ENCODE results near the gene TAP1.
"Not testable (repeated sequence)": the region's sequence is repeated elsewhere in the genome, so short reads cannot be mapped to it uniquely, and the experiment has no call there.

Gene TAP1, protein sequence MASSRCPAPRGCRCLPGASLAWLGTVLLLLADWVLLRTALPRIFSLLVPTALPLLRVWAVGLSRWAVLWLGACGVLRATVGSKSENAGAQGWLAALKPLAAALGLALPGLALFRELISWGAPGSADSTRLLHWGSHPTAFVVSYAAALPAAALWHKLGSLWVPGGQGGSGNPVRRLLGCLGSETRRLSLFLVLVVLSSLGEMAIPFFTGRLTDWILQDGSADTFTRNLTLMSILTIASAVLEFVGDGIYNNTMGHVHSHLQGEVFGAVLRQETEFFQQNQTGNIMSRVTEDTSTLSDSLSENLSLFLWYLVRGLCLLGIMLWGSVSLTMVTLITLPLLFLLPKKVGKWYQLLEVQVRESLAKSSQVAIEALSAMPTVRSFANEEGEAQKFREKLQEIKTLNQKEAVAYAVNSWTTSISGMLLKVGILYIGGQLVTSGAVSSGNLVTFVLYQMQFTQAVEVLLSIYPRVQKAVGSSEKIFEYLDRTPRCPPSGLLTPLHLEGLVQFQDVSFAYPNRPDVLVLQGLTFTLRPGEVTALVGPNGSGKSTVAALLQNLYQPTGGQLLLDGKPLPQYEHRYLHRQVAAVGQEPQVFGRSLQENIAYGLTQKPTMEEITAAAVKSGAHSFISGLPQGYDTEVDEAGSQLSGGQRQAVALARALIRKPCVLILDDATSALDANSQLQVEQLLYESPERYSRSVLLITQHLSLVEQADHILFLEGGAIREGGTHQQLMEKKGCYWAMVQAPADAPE

GRCh38 chr6:32853541-32854375 is at the start of gene TAP1, which contains the start of gene PSMB9:
TAP1 (minus strand) TSS chr6:32853704; CDS start chr6:32853636, 68 bp downstream.
PSMB9 (plus strand) TSS chr6:32854192; CDS start chr6:32854230, 38 bp downstream.
- peak; percentile 94 for DNase-seq (ENCODE audit: low spot score)

DNA sequence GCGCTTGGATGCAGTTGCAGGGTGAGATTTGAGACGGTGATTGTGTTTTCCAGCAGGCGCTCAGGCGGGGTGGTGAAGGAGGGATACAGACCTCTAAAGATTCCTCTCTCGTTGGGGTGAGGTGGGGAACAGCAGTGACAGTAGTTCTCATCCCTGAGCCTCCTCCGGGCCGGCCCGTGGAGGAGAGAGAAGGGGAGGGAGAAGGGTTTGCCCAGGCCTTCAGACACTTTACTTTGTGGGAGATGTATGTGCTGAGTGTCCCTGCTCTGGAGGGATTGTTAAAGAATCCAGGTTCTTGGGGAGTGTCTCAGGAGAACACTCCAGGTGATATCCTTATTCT is 41.5 kb upstream of the TAP1 start:
- DNase-seq (ENCODE audit: low spot score) = no peak

- DNase-seq (ENCODE audit: low spot score) = peak; percentile 90
Measured at GRCh38 chr6:32894085-32895005, 40.8 kb upstream of the TAP1 start.

- no peak for DNase-seq (ENCODE audit: low spot score)
Measured at GRCh38 chr6:32890831-32891230, 37.3 kb upstream of the TAP1 start.

DNA sequence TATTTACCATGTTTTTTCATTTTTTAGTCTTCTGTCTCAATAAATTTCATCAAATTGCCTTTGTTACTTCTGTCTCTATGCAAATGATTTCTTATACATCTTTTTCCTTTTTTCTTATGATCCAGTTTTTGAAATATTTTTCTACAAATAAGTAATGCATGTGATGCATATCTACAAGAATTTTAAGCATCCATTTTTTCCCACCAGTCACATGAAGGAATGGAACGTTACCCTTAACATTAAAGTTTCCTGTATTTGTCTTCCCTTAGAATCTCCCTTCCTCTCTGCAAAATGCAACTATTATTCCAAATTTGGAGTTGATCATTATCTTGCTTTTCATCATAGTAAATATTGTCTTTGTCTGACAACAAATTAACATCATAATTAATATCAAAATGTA is 36.0 kb upstream of the TAP1 start:
- DNase-seq (ENCODE audit: low spot score) = no peak

- DNase-seq (ENCODE audit: low spot score) = no peak
Measured at GRCh38 chr6:32888576-32888975, 35.1 kb upstream of the TAP1 start.

DNA sequence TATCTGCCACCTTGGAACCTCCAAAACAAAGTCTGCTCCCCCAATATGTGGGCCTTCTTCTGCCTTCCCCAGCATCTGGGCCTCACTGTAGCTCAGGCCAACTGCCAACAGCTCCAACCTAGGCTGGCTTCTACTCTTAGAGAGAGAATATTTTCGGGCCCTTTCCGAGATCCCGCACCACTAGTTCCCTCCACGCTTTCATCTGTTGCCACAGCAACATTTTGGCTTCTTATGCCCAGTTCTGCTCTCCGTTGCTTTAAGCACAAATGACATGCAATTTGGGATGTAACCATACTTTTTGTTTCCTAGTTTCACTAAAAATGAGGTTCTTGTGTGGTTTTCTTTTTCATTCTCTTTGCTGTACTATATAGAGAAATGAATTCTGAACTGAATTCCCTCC is 34.1 kb upstream of the TAP1 start:
- DNase-seq (ENCODE audit: low spot score) = no peak

DNA sequence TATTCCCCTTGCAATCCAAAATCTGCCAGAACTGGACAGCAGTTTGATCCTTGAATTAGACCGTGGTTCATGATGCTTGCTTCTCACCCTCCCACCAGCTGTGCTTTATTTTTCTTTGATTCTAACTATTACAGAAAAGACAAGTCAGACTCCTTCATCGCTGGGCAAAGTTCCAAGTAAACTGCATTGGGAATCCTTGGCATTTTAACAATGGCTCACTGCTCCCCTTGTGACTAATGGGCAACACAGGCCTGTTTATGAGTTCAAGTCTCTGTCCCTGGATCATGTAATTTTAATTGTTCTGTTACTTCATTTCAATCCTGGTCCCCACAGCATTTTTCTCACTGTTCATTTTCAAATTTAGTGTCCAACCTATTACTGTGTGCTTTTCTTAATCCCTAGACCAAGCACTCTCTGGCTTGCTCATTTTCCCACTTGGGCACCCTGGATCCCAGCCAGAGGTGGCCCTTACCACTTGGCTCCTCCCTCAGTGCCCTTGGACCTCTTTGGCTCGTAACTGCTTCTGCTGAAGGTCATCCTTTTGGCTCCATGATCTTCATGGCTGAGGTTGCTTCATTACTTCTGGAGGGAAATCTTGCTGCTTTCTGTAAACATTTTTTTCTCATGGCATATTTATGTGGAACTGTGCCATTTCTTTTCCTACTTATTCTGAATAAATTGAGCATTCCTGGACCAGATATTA is 33.3 kb upstream of the TAP1 start:
- DNase-seq (ENCODE audit: low spot score) = no peak

DNA sequence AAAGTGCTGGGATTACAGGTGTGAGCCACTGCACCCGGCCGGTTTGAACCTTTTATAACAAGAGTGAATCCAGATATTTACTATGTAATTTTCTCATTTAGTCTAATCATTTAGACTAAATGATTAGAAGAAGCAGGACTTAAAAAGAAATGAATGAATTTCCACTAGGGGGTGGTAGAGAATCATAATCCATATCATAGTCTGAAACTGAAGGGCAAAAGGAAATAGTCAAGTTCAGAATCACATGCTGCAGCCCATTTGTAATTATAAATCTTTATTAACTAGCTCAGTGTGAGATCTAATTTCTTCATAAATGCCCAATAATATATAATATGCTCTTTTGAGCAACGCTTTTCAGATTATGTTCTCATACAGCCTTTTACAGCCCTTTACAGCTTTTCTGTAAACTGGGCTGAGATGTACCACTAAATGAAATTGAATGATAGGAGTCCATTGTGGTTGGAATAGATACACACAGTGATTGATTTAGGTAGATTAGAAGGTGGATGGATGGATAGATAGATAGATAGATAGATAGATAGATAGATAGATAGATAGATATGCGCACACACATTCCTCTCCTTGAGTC is 32.3 kb upstream of the TAP1 start:
- peak; percentile 81 for DNase-seq (ENCODE audit: low spot score)

- DNase-seq (ENCODE audit: low spot score) = no peak
Measured at GRCh38 chr6:32883789-32884188, 30.3 kb upstream of the TAP1 start.

- no peak for DNase-seq (ENCODE audit: low spot score)
Measured at GRCh38 chr6:32882879-32883250, 29.4 kb upstream of the TAP1 start.

DNA sequence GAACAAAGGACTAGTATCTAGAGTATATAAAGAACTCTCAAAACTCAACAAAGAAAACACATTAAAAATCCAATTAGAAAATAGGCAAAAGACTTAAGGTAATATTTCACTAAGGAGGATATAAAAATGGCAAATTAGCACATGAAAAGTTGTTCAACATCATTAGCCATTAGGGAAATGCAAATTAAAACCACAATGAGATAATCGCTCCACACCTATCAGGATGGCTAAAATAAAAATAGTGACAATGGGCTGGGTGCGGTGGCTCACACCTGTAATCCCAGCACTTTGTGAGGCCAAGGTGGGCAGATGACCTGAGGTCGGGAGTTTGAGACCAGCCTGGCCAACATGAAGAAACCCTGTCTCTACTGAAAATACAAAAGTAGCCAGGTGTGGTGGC is 27.5 kb upstream of the TAP1 start:
- DNase-seq (ENCODE audit: low spot score) = not testable (repeated sequence)

GRCh38 chr6:32879691-32880090 is 26.2 kb upstream of the TAP1 start:
- no peak for DNase-seq (ENCODE audit: low spot score)

DNA sequence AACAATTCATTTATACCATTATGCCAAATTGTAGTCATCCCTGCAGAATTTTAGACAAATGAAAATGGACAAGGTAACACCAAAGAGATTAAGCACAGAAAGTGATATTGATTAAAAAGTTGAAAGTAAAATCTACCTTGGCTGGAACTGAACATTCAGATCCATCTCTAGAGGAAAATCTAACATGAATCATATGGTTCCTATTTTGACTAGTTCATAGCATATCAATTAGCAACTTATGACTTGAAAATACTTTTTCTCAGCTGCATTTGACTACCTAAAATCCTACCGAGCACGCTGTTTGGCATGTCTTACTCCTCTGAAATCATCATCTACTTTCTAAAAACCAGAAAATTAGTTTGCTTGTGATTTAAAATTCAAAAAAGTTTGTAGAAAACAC is 23.1 kb upstream of the TAP1 start:
- DNase-seq (ENCODE audit: low spot score) = no peak

DNA sequence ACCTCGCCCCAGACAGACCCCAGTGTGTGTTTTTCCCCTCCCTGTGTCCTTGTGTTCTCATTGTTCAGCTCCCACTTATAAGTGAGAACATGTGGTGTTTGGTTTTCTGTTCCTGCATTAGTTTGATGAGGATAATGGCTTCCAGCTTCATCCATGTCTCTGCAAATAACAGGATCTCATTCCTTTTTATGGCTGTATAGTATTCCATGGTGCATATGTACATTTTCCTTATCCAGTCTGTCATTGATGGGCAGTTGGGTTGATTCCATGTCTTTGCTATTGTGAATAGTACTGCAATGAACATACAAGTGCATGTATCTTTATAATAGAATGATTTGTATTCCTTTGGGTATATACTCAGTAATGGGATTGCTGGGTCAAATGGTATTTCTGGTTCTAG is 20.4 kb upstream of the TAP1 start:
- DNase-seq (ENCODE audit: low spot score) = not testable (repeated sequence)

GRCh38 chr6:32868257-32868788 is 14.8 kb upstream of the TAP1 start:
- DNase-seq (ENCODE audit: low spot score) = peak; percentile 92

GRCh38 chr6:32867554-32868256 is 14.2 kb upstream of the TAP1 start:
- no peak for DNase-seq (ENCODE audit: low spot score)

DNA sequence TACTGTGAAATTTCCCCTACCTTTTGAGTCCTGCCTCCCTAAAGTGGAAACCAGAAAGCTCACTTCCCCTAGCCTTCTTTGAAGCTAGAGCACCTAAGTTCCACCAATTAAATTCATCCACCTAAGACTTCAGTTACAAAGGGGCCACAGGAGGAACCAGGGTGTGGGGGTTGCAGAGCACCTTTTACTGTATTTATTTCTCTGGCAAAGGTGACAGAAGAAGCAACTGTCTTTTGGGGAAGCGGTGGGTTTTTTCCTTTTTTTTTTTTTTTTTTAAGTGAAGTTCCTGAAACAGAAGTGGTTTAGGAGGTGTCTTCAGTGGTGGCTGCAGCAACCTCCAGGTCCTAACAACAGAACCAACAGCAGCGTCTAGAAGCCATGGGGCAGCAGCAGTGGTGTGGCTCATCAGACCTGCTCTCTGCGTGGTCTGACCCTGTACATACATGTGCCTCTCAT is 13.5 kb upstream of the TAP1 start:
- DNase-seq (ENCODE audit: low spot score) = no peak

- DNase-seq (ENCODE audit: low spot score) = no peak
Measured at GRCh38 chr6:32865724-32866443, 12.4 kb upstream of the TAP1 start.

All from hematopoietic multipotent progenitor cell treated with erythropoietin and hydrocortisone succinate and interleukin-3 and kit ligand, for 17 days (in vitro differentiated cells).